Measurements from ENCODE around the gene OLFML2A. TPM values are rescaled to one million over a fixed set of nuclear protein-coding genes. Genes with fewer than 3 reads are reported as not detected.

Gene OLFML2A
- polyA plus RNA-seq, 1 donor from 2014 or later, result 0.15 TPM

DNA sequence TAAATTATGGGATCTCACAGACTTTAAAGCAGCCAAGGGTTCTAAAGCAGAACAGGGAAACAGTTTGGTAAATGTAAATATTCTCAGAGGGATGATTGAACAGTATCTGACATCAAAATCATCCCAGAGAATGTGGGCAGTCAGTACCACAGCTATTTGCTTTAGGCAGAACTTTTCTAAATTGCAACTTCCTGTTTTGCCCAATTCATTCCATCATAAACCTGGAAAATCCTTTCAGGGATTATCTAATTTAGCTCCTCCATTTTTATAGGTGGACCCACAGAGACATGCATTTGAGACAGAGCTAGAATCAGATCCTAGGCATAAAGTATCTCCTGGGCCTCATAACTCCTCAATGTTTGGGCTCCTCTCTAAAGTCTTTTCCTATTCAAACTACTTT, 18.2 kb upstream of the OLFML2A start:
- TF ChIP-seq TAF1 (IDR thresholded peaks at IDR 0.05; ENCODE audit: low read depth), result no peak
- TF ChIP-seq SMC3 (conservative IDR thresholded peaks at IDR 0.05; ENCODE audit: poor library complexity), result no peak
- TF ChIP-seq EP300 (conservative IDR thresholded peaks at IDR 0.05; ENCODE audit: poor library complexity, severe bottlenecking), result no peak
- TF ChIP-seq RAD21 (conservative IDR thresholded peaks at IDR 0.05), result no peak
- no peak for TF ChIP-seq EZH2 (IDR thresholded peaks at IDR 0.05; ENCODE audit: borderline replicate concordance, insufficient read depth, low read length, poor library complexity, severe bottlenecking)
- TF ChIP-seq, protein P1, sequence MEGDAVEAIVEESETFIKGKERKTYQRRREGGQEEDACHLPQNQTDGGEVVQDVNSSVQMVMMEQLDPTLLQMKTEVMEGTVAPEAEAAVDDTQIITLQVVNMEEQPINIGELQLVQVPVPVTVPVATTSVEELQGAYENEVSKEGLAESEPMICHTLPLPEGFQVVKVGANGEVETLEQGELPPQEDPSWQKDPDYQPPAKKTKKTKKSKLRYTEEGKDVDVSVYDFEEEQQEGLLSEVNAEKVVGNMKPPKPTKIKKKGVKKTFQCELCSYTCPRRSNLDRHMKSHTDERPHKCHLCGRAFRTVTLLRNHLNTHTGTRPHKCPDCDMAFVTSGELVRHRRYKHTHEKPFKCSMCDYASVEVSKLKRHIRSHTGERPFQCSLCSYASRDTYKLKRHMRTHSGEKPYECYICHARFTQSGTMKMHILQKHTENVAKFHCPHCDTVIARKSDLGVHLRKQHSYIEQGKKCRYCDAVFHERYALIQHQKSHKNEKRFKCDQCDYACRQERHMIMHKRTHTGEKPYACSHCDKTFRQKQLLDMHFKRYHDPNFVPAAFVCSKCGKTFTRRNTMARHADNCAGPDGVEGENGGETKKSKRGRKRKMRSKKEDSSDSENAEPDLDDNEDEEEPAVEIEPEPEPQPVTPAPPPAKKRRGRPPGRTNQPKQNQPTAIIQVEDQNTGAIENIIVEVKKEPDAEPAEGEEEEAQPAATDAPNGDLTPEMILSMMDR (IDR thresholded peaks at IDR 0.05; ENCODE audit: poor library complexity, severe bottlenecking), result no peak
- TF ChIP-seq MXI1 (conservative IDR thresholded peaks at IDR 0.05; ENCODE audit: poor library complexity, severe bottlenecking), result no peak
- TF ChIP-seq, protein P2, sequence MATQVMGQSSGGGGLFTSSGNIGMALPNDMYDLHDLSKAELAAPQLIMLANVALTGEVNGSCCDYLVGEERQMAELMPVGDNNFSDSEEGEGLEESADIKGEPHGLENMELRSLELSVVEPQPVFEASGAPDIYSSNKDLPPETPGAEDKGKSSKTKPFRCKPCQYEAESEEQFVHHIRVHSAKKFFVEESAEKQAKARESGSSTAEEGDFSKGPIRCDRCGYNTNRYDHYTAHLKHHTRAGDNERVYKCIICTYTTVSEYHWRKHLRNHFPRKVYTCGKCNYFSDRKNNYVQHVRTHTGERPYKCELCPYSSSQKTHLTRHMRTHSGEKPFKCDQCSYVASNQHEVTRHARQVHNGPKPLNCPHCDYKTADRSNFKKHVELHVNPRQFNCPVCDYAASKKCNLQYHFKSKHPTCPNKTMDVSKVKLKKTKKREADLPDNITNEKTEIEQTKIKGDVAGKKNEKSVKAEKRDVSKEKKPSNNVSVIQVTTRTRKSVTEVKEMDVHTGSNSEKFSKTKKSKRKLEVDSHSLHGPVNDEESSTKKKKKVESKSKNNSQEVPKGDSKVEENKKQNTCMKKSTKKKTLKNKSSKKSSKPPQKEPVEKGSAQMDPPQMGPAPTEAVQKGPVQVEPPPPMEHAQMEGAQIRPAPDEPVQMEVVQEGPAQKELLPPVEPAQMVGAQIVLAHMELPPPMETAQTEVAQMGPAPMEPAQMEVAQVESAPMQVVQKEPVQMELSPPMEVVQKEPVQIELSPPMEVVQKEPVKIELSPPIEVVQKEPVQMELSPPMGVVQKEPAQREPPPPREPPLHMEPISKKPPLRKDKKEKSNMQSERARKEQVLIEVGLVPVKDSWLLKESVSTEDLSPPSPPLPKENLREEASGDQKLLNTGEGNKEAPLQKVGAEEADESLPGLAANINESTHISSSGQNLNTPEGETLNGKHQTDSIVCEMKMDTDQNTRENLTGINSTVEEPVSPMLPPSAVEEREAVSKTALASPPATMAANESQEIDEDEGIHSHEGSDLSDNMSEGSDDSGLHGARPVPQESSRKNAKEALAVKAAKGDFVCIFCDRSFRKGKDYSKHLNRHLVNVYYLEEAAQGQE (IDR thresholded peaks at IDR 0.05; ENCODE audit: borderline replicate concordance), result no peak
- no peak for TF ChIP-seq POLR2AphosphoS5 (IDR thresholded peaks at IDR 0.05)
- H3K4me2 ChIP-seq (ENCODE audit: low read length), result no peak overlapping the region
- H3K36me3 ChIP-seq (ENCODE audit: insufficient read depth, low read length), result no peaks in the 10 kb centered on the region
- no peak overlapping the region for H3K9ac ChIP-seq (ENCODE audit: low read length)
- H3K9me3 ChIP-seq (ENCODE audit: low read length), result no peaks in the 10 kb centered on the region
- peaks cover 22% of the 10 kb centered on the region for H3K79me2 ChIP-seq (replicated peaks; ENCODE audit: insufficient read depth, low read length)
- no peak overlapping the region for H3K27ac ChIP-seq (ENCODE audit: low read length)
- no peak overlapping the region for H2AFZ ChIP-seq (ENCODE audit: low read depth, low read length)
- H3K4me3 ChIP-seq (ENCODE audit: low read length), result no peak overlapping the region
- no peaks in the 10 kb centered on the region for H3F3A ChIP-seq (ENCODE audit: insufficient read depth, low read length, poor library complexity, severe bottlenecking)
- no peaks in the 10 kb centered on the region for H3K27me3 ChIP-seq (ENCODE audit: insufficient read depth, low read depth, low read length)
- H3K9me2 ChIP-seq (ENCODE audit: insufficient read depth, low read length), result no peaks in the 10 kb centered on the region
- H4K20me1 ChIP-seq (ENCODE audit: insufficient read depth), result no peaks in the 10 kb centered on the region

DNA sequence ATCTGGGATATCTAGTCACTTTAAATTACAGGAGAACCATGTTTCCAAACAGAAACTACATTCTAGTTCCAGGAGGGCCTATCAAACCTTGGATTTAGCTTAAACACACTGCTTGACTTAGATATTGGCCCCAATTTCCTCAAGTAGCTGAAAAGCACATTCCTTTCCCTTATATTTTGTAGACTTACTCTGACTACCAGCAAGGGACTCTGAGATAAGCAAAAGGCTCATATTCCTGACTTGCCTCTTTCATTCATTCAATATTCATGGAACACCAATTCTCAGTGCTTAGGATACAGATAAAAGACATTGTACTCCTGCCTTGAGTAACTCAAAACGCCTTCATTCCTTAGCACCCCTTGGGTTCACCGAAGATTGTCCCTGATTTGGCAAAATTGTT, 17.6 kb upstream of the OLFML2A start:
- H3K4me3 ChIP-seq (ENCODE audit: low read length), result no peak overlapping the region
- no peaks in the 10 kb centered on the region for H3K9me3 ChIP-seq (ENCODE audit: low read length)
- TF ChIP-seq, protein P2 (IDR thresholded peaks at IDR 0.05; ENCODE audit: borderline replicate concordance), result no peak
- TF ChIP-seq, protein P1 (IDR thresholded peaks at IDR 0.05; ENCODE audit: poor library complexity, severe bottlenecking), result no peak
- TF ChIP-seq POLR2AphosphoS5 (IDR thresholded peaks at IDR 0.05) (no peak), SMC3 (conservative IDR thresholded peaks at IDR 0.05; ENCODE audit: poor library complexity) (no peak), TAF1 (IDR thresholded peaks at IDR 0.05; ENCODE audit: low read depth) (no peak), EZH2 (IDR thresholded peaks at IDR 0.05; ENCODE audit: borderline replicate concordance, insufficient read depth, low read length, poor library complexity, severe bottlenecking) (no peak), RAD21 (conservative IDR thresholded peaks at IDR 0.05) (no peak), EP300 (conservative IDR thresholded peaks at IDR 0.05; ENCODE audit: poor library complexity, severe bottlenecking) (no peak), MXI1 (conservative IDR thresholded peaks at IDR 0.05; ENCODE audit: poor library complexity, severe bottlenecking) (no peak)

More for the DNA sequence above, 17.6 kb upstream of the OLFML2A start:
- no peak overlapping the region for H3K9ac ChIP-seq (ENCODE audit: low read length)
- H3K79me2 ChIP-seq (replicated peaks; ENCODE audit: insufficient read depth, low read length), result peaks cover 22% of the 10 kb centered on the region
- H3K27me3 ChIP-seq (ENCODE audit: insufficient read depth, low read depth, low read length), result no peaks in the 10 kb centered on the region
- no peaks in the 10 kb centered on the region for H3F3A ChIP-seq (ENCODE audit: insufficient read depth, low read length, poor library complexity, severe bottlenecking)
- no peaks in the 10 kb centered on the region for H3K36me3 ChIP-seq (ENCODE audit: insufficient read depth, low read length)
- no peak overlapping the region for H2AFZ ChIP-seq (ENCODE audit: low read depth, low read length)
- H3K9me2 ChIP-seq (ENCODE audit: insufficient read depth, low read length), result no peaks in the 10 kb centered on the region
- H4K20me1 ChIP-seq (ENCODE audit: insufficient read depth), result no peaks in the 10 kb centered on the region
- no peak overlapping the region for H3K4me2 ChIP-seq (ENCODE audit: low read length)
- H3K27ac ChIP-seq (ENCODE audit: low read length), result no peak overlapping the region

Measured in neural cell (in vitro differentiated cells).